Urothelium cell line (cell line): ENCODE measurements around the gene TRIM61.

ENCODE experiments used
- DNase-seq: peaks from one replicate; pipeline ENCODE4 v3.0.0; 2011; ENCODE audit warnings: low spot score, mixed read lengths
- FAIRE-seq: peaks from 2 replicates; lab custom pipeline; 2011; peaks lifted over from hg19 to GRCh38; lab: Jason Lieb, UNC

TRIM61 gene

GRCh38 chr4:164918956-164919355 lies 58.5 kb downstream of the TRIM61 start:
- FAIRE-seq (no peak), DNase-seq (no peak)
